Stimulated activated CD8-positive, alpha-beta memory T cell treated with anti-CD3 and anti-CD28 coated beads, Interleukin-12 subunit alpha, Interleukin-12 subunit beta, amount 100 ng/mL, for 24 hours (primary cell): Measurements from ENCODE around the gene ZBTB20.

Experiments used
- DNase-seq: peaks from one replicate; pipeline ENCODE4 v3.0.0-alpha.2; 2020; ENCODE audit errors: extremely low read depth

Gene ZBTB20

GRCh38 chr3:114928989-114929640 lies 218.0 kb downstream of the ZBTB20 start:
- no peak for DNase-seq

GRCh38 chr3:114904633-114905032 lies 242.5 kb downstream of the ZBTB20 start:
- no peak for DNase-seq

- no peak for DNase-seq
Measured at GRCh38 chr3:114903213-114903612, 243.9 kb downstream of the ZBTB20 start.

GRCh38 chr3:114902691-114903101 lies 244.4 kb downstream of the ZBTB20 start:
- DNase-seq = no peak

- DNase-seq = no peak
Measured at GRCh38 chr3:114900908-114901307, 246.2 kb downstream of the ZBTB20 start.

GRCh38 chr3:114899186-114899931 lies 247.7 kb downstream of the ZBTB20 start:
- no peak for DNase-seq

GRCh38 chr3:114896978-114897377 lies 250.1 kb downstream of the ZBTB20 start:
- no peak for DNase-seq

- DNase-seq = no peak
Measured at GRCh38 chr3:114893361-114893760, 253.7 kb downstream of the ZBTB20 start.

- no peak for DNase-seq
Measured at GRCh38 chr3:114892880-114893279, 254.2 kb downstream of the ZBTB20 start.

- no peak for DNase-seq
Measured at GRCh38 chr3:114892131-114892879, 254.8 kb downstream of the ZBTB20 start.

GRCh38 chr3:114887806-114888205 lies 259.3 kb downstream of the ZBTB20 start:
- DNase-seq = no peak

- no peak for DNase-seq
Measured at GRCh38 chr3:114886905-114887304, 260.2 kb downstream of the ZBTB20 start.

- DNase-seq = no peak
Measured at GRCh38 chr3:114884213-114884923, 262.7 kb downstream of the ZBTB20 start.

- no peak for DNase-seq
Measured at GRCh38 chr3:114880078-114880477, 267.0 kb downstream of the ZBTB20 start.

- DNase-seq = no peak
Measured at GRCh38 chr3:114879059-114880031, 267.7 kb downstream of the ZBTB20 start.

- no peak for DNase-seq
Measured at GRCh38 chr3:114878114-114878839, 268.8 kb downstream of the ZBTB20 start.

GRCh38 chr3:114877378-114878113 lies 269.5 kb downstream of the ZBTB20 start:
- DNase-seq = no peak

- no peak for DNase-seq
Measured at GRCh38 chr3:114874522-114874971, 272.5 kb downstream of the ZBTB20 start.

GRCh38 chr3:114873591-114873990 lies 273.5 kb downstream of the ZBTB20 start:
- no peak for DNase-seq
